ENCODE data around the gene FOXM1. TPM values are rescaled to one million over a fixed set of nuclear protein-coding genes. Genes with fewer than 3 reads are reported as not detected.
A peak's percentile ranks its signal among the peaks of the same experiment; 100 is the strongest.

The FOXM1 gene
- 10 to 100 TPM; 24.8 to 35.9 (median 33.0) TPM for polyA plus RNA-seq (ENCODE audit: insufficient read length in 4 of 4)

GRCh38 chr12:2877047-2877952 is at the start of gene FOXM1, which contains the start of gene RHNO1:
TSS of gene FOXM1 (minus strand) at chr12:2877174. CDS start at chr12:2874478, 2,696 bp downstream.
TSS of gene RHNO1 (plus strand) at chr12:2877223. CDS start at chr12:2885367, 8,144 bp downstream.
- peak; percentile 75 to 85 (median 81) for DNase-seq (ENCODE audit: low read depth in 4 of 4, low spot score in 2 of 4)

GRCh38 chr12:2925322-2925995 is 48.5 kb upstream of the FOXM1 start:
- no peak for DNase-seq (ENCODE audit: low read depth in 4 of 4, low spot score in 2 of 4)

GRCh38 chr12:2924019-2924418 is 47.0 kb upstream of the FOXM1 start:
- no peak for DNase-seq (ENCODE audit: low read depth in 4 of 4, low spot score in 2 of 4)

GRCh38 chr12:2923057-2923456 is 46.1 kb upstream of the FOXM1 start:
- DNase-seq (ENCODE audit: low read depth in 4 of 4, low spot score in 2 of 4) = no peak

- DNase-seq (ENCODE audit: low read depth in 4 of 4, low spot score in 2 of 4) = no peak
These were observed 45.4 kb upstream of the FOXM1 start for GRCh38 chr12:2922329-2922728.

- no peak for DNase-seq (ENCODE audit: low read depth in 4 of 4, low spot score in 2 of 4)
These were observed 42.3 kb upstream of the FOXM1 start for GRCh38 chr12:2919249-2919648.

GRCh38 chr12:2912216-2912575 is 35.2 kb upstream of the FOXM1 start:
- no peak for DNase-seq (ENCODE audit: low read depth in 4 of 4, low spot score in 2 of 4)

- no peak for DNase-seq (ENCODE audit: low read depth in 4 of 4, low spot score in 2 of 4)
These were observed 27.3 kb upstream of the FOXM1 start for GRCh38 chr12:2904260-2904659.

- DNase-seq (ENCODE audit: low read depth in 4 of 4, low spot score in 2 of 4) = no peak
These were observed 25.4 kb upstream of the FOXM1 start for GRCh38 chr12:2902272-2902880.

- DNase-seq (ENCODE audit: low read depth in 4 of 4, low spot score in 2 of 4) = no peak
These were observed 23.7 kb upstream of the FOXM1 start for GRCh38 chr12:2900642-2901041.

- no peak for DNase-seq (ENCODE audit: low read depth in 4 of 4, low spot score in 2 of 4)
These were observed 20.4 kb upstream of the FOXM1 start for GRCh38 chr12:2897418-2897817.

GRCh38 chr12:2895511-2895910 is 18.5 kb upstream of the FOXM1 start:
- no peak for DNase-seq (ENCODE audit: low read depth in 4 of 4, low spot score in 2 of 4)

GRCh38 chr12:2895051-2895451 is 18.1 kb upstream of the FOXM1 start:
- DNase-seq (ENCODE audit: low read depth in 4 of 4, low spot score in 2 of 4) = no peak

GRCh38 chr12:2893007-2893406 is 16.0 kb upstream of the FOXM1 start:
- no peak for DNase-seq (ENCODE audit: low read depth in 4 of 4, low spot score in 2 of 4)

- no peak for DNase-seq (ENCODE audit: low read depth in 4 of 4, low spot score in 2 of 4)
These were observed 15.3 kb upstream of the FOXM1 start for GRCh38 chr12:2892246-2892645.

- DNase-seq (ENCODE audit: low read depth in 4 of 4, low spot score in 2 of 4) = peak in 3 of 4 donors; percentile 47 to 69 (median 62)
These were observed 14.5 kb upstream of the FOXM1 start for GRCh38 chr12:2891240-2892053.

- DNase-seq (ENCODE audit: low read depth in 4 of 4, low spot score in 2 of 4) = peak; percentile 90 to 96 (median 95)
These were observed 13.6 kb upstream of the FOXM1 start, which contains the start of gene TULP3 for GRCh38 chr12:2890388-2891239. TSS of gene TULP3 (plus strand) at chr12:2890891. CDS start at chr12:2890948, 57 bp downstream.

GRCh38 chr12:2890001-2890387 is 13.0 kb upstream of the FOXM1 start:
- no peak for DNase-seq (ENCODE audit: low read depth in 4 of 4, low spot score in 2 of 4)

- DNase-seq (ENCODE audit: low read depth in 4 of 4, low spot score in 2 of 4) = no peak
These were observed 9.9 kb upstream of the FOXM1 start for GRCh38 chr12:2886768-2887450.

Data from left renal cortex interstitium (tissue), 4 donors.